ENCODE data around the gene CCDC117. TPM values are rescaled to one million over a fixed set of nuclear protein-coding genes. Genes with fewer than 3 reads are reported as not detected.

CCDC117 gene
- total RNA-seq, 1 donor from 2014 or later, result 10.1 TPM

DNA sequence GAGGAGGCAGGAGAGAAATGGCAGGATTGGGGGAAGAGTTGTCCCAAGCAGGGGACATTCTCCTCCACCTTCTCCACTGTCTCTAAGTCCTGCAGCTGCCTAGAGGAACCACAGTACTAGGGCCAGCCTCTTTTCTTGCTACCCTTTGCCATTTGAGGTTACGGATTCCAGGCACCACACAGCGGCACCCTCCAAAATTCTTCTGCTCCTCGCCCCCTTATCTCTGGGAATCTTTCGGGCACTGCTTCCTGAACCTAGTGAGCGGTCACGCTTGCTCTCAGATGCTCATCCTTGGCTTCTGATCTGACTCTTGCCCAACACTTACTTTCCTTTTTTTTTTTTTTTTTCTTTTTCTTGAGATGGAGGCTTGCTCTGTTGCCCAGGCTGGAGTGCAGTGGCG lies 54.4 kb downstream of the CCDC117 start:
- intact Hi-C loops (cut with micrococcal nuclease), result no loop called here
- TF ChIP-seq, protein P1, sequence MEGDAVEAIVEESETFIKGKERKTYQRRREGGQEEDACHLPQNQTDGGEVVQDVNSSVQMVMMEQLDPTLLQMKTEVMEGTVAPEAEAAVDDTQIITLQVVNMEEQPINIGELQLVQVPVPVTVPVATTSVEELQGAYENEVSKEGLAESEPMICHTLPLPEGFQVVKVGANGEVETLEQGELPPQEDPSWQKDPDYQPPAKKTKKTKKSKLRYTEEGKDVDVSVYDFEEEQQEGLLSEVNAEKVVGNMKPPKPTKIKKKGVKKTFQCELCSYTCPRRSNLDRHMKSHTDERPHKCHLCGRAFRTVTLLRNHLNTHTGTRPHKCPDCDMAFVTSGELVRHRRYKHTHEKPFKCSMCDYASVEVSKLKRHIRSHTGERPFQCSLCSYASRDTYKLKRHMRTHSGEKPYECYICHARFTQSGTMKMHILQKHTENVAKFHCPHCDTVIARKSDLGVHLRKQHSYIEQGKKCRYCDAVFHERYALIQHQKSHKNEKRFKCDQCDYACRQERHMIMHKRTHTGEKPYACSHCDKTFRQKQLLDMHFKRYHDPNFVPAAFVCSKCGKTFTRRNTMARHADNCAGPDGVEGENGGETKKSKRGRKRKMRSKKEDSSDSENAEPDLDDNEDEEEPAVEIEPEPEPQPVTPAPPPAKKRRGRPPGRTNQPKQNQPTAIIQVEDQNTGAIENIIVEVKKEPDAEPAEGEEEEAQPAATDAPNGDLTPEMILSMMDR (IDR thresholded peaks at IDR 0.05; ENCODE audit: borderline replicate concordance), result no peak
- DNase-seq, result no peak

GRCh38 chr22:28829358-28830181 lies 57.1 kb downstream of the CCDC117 start:
- intact Hi-C loops (cut with micrococcal nuclease), result loop anchor here (5.0 kb wide), 1 partner anchor 227 kb away; no protein-coding TSS in a partner anchor
- Histone ChIP-seq H3K36me3 (peaks cover 11% of the 10 kb centered on the region), H3K4me3 (no peak overlapping the region), H3K27ac (replicated peaks) (no peak overlapping the region), H3K4me1 (peaks cover 11% of the 10 kb centered on the region), H3K27me3 (ENCODE audit: low read depth) (no peaks in the 10 kb centered on the region), H3K9me3 (replicated peaks) (no peaks in the 10 kb centered on the region)
- DNase-seq, result peak; percentile 70
- TF ChIP-seq, protein P1 (IDR thresholded peaks at IDR 0.05; ENCODE audit: borderline replicate concordance), result peak; percentile 99

More for the DNA sequence above, 54.4 kb downstream of the CCDC117 start:
- Histone ChIP-seq H3K4me1 (peaks cover 11% of the 10 kb centered on the region), H3K4me3 (no peak overlapping the region), H3K27me3 (ENCODE audit: low read depth) (no peaks in the 10 kb centered on the region), H3K9me3 (replicated peaks) (no peaks in the 10 kb centered on the region), H3K36me3 (peaks cover 14% of the 10 kb centered on the region), H3K27ac (replicated peaks) (no peak overlapping the region)

GRCh38 chr22:28830441-28830840 lies 57.9 kb downstream of the CCDC117 start:
- peaks cover 11% of the 10 kb centered on the region for H3K4me1 ChIP-seq
- DNase-seq, result no peak
- TF ChIP-seq, protein P1 (IDR thresholded peaks at IDR 0.05; ENCODE audit: borderline replicate concordance), result no peak
- no peak overlapping the region for H3K27ac ChIP-seq (replicated peaks)
- no peaks in the 10 kb centered on the region for H3K27me3 ChIP-seq (ENCODE audit: low read depth)
- no peaks in the 10 kb centered on the region for H3K9me3 ChIP-seq (replicated peaks)
- peaks cover 4% of the 10 kb centered on the region for H3K36me3 ChIP-seq
- no peak overlapping the region for H3K4me3 ChIP-seq
- intact Hi-C loops (cut with micrococcal nuclease), result loop anchor here (5.0 kb wide), 1 partner anchor 228 kb away; no protein-coding TSS in a partner anchor

DNA sequence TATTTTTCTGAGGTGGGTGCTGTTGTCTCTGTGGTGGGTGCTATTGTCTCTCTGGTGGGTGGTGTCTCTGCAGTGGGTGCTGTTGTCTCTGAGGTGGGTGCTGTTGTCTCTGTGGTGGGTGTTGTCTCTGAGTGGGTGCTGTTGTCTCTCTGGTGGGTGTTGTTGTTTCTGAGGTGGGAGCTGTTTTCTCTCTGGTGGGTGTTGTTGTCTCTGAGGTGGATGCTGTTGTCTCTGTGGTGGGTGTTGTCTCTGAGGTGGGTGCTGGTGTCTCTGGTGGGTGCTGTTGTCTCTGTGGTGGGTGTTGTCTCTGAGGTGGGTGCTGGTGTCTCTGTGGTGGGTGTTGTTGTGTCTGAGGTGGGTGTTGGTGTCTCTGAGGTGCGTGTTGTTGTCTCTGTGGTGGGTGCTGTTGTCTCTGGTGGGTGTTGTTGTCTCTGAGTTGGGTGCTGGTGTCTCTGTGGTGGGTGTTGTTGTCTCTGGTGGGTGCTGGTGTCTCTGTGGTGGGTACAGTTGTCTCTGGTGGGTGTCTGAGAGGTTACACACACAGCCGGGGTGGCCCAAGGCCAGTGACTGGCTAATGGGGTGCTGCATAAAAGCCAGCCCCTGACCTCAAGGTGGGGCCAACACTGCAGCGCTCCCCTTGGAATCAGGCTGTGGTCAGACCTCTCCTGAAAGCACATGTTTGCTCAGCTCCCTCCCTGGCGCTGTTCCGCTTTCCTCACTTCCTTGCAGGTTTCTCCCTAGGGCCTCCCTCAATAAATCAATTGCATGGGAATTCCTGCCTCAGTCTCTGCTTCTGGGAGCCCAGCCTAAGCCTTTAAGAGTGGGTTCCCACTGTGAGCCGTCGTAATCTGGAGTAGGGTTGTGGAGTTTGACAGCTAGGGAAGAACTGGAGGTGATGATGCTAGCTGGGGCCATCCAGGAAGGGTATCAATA lies 58.9 kb downstream of the CCDC117 start:
- H3K9me3 ChIP-seq (replicated peaks), result no peaks in the 10 kb centered on the region
- intact Hi-C loops (cut with micrococcal nuclease), result loop anchor here (5.0 kb wide), 1 partner anchor 229 kb away; no protein-coding TSS in a partner anchor
- H3K27me3 ChIP-seq (ENCODE audit: low read depth), result no peaks in the 10 kb centered on the region
- TF ChIP-seq, protein P1 (IDR thresholded peaks at IDR 0.05; ENCODE audit: borderline replicate concordance), result no peak
- H3K36me3 ChIP-seq, result peaks cover 4% of the 10 kb centered on the region
- DNase-seq, result no peak
- H3K4me3 ChIP-seq, result no peak overlapping the region
- H3K27ac ChIP-seq (replicated peaks), result no peak overlapping the region
- H3K4me1 ChIP-seq, result peaks cover 11% of the 10 kb centered on the region

DNA sequence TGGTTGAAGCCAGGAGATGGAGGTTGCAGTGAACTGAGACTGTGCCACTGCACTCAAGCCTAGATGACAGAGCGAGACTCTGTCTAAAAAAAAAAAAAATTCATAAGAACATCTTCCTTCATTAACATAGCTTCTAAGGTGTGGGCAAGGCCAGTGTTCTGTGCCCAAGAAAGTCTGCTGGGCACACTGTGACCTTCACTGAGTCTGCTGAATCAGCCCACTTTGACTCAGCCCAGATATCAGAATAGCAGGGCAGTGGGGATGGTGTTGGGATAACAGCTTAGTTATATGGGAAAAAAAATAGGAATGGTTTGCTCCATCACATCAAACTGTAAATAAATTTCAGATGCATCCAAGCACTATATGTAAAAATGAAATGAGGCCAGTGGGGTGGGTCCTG lies 60.2 kb downstream of the CCDC117 start:
- H3K4me3 ChIP-seq, result no peak overlapping the region
- intact Hi-C loops (cut with micrococcal nuclease), result loop anchor here (5.0 kb wide), 1 partner anchor 230 kb away; no protein-coding TSS in a partner anchor
- peaks cover 4% of the 10 kb centered on the region for H3K36me3 ChIP-seq
- peaks cover 11% of the 10 kb centered on the region for H3K4me1 ChIP-seq
- no peak for DNase-seq
- H3K27me3 ChIP-seq (ENCODE audit: low read depth), result no peaks in the 10 kb centered on the region
- no peak overlapping the region for H3K27ac ChIP-seq (replicated peaks)
- TF ChIP-seq, protein P1 (IDR thresholded peaks at IDR 0.05; ENCODE audit: borderline replicate concordance), result no peak
- H3K9me3 ChIP-seq (replicated peaks), result no peaks in the 10 kb centered on the region
